NOMO-1 (cell line): Measurements from ENCODE around the gene EFTUD2.

ENCODE experiments used
- DNase-seq, 2 experiments: peaks; one replicate each; lab custom pipeline; 2025; ENCODE audit not compliant: unreplicated experiment in 2 of 2; lab: John Stamatoyannopoulos, UW

The EFTUD2 gene

DNA sequence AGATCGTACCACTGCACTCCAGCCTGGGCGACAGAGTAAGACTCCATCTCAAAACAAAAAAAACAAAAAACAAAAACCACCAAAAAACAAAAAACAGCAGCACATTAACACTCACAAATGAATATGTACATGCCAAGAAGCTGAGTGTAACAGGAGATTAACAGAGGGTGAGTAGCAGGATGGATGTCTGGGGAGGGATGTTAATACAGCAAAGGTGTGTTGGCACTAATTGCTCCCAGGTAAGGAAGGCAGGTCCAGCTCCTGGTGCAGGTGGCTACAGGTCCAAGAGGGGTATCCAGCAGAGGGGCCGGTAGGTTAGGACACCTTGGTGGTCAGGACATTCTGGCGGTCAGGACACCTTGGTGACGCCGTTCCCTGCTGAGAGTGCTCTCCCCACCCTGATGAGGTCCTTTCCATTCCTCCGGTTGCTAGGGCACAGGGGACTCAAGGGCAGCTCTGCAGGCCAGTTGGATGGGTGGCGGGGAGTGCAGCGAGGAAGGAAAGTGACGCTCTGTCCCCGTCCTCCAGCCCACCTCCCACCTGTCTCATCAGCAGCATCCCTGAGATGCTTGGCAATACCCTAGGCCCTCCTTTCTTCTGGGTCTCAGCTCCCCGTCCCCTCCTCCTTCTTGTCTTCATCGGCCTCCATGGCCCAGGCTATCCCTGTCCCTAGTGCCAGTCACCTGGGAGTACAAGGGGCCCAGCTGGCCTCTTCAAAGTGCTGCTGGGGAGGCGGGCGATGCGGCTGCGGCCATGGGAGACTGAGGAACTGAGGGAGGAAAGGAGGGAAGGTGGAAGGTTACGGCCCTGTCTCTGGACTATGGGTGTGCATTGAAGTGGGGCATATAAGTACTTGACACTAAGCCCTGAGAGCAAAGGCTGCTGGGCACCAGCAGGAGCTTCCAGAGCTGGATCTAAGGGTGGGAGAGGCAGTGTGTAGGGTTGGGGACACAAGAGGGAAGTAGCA lies 26.8 kb upstream of the EFTUD2 start:
- DNase-seq, result no peak

DNA sequence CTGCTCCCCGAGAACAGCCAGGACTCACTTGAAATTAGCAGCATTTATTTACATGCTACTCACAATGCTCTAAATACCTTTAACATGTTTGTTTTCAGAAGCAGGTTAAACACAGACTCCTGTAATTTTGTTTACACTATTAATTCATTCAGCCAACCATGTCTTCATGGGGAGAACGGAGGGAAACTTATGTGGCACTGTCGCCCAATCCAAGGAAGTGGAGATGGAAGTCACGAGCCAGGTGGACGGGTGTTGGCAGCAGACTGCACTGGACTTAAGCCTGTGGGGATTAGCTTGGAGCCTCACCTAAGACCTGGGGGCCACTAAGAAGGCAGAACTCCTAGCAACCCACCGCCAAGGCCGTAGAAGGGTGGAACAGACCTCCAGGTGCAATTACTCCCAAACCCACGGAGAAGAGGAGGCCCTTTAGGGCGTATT lies 24.9 kb upstream of the EFTUD2 start:
- no peak for DNase-seq

- DNase-seq, result no peak
These were observed 23.7 kb upstream of the EFTUD2 start for GRCh38 chr17:44922746-44923470.

DNA sequence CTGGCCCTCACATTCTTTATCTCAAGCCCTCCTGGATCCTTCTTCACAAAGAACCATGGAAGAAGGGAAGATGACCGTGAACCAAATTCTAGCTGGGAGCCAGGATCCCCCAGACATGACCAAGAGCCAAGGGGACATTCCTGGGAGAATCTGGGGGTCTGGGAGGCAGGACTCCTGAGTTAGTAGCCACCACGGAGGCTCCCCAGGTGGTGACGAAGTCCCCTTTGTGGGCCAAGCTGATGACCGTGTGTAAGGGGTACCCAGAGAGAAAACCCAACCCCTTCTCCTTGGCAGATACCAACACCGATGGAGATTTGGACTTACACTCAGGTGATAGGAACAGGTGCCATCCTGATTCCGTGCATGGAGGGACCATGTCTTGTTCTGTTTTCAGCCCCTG lies 22.9 kb upstream of the EFTUD2 start:
- no peak for DNase-seq

- no peak for DNase-seq
These were observed 22.1 kb upstream of the EFTUD2 start for GRCh38 chr17:44921122-44921882.

GRCh38 chr17:44920565-44920940 lies 21.3 kb upstream of the EFTUD2 start:
- DNase-seq, result no peak

- DNase-seq, result peak; percentile 43 to 68
These were observed 20.8 kb upstream of the EFTUD2 start for GRCh38 chr17:44919885-44920564.

- DNase-seq, result no peak
These were observed 20.2 kb upstream of the EFTUD2 start for GRCh38 chr17:44919411-44919810.

DNA sequence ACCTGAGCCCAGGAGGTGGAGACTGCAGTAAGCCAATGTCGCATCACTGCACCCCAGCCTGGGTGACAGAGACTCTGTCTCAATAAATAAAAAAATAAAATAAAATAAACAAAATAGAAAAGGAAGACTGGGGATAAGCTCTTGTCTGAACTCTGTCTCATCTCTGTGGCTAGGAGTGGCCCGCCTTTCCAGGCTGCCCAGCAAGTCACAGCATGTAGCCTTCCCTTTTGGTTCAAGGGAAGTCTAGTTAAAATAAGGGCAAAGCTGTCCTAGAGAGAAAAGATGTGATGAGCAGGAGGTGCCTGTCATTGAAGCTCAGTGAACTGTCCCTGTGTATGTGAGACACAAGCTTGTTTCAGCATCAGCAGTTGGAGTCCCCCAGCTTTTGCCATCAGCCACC lies 18.8 kb upstream of the EFTUD2 start:
- DNase-seq, result no peak

GRCh38 chr17:44917456-44917855 lies 18.2 kb upstream of the EFTUD2 start:
- DNase-seq, result no peak

GRCh38 chr17:44916781-44917241 lies 17.6 kb upstream of the EFTUD2 start:
- DNase-seq, result no peak

GRCh38 chr17:44915862-44916780 lies 16.9 kb upstream of the EFTUD2 start:
- peak in 1 of 2 experiments; percentile 12 for DNase-seq

DNA sequence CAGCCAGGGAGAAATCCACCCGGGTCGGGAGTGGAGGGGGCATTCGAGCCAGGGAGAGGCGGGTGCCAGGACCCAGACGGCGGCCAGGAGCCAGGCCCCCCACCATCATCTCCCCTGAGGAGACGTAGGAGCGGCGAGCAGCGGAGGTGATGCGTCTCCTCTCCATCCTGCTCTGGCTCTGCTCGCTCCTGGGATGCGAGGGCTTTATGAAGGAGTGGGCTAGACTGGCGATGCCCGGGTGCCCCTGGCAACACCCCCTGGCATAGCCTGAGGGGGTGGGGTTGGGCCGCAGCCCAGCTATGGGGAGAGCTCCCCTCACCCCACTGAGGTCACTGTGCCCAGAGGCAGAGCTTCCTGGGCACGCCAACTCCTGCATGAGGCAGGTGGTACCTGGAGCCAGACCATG lies 16.1 kb upstream of the EFTUD2 start, which contains the start of gene GFAP:
Gene GFAP, minus strand, starts transcription at position 180 of the 406 bp plus-strand sequence. Its CDS starts 14 bp downstream, at position 166.
- DNase-seq, result no peak

GRCh38 chr17:44914698-44915271 lies 15.5 kb upstream of the EFTUD2 start:
- DNase-seq, result no peak

DNA sequence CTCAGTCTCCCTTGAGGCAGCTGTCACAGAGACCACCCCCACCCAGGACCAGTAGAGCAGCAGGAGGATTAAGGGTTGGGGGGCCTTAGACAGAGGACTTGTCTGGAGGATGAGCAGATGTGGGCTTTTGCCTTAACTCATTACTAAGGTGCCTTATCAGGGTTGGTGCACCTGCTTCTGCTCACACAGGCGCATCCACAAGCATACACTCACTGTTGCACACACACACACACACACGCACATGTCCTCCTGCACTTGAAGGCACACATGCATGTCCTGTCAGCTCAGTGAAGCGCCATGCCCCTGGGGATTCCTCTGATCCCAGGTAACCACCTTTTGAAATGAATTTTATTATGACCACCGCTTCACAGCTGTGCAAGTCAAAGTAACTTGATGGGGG lies 14.9 kb upstream of the EFTUD2 start:
- DNase-seq, result no peak

DNA sequence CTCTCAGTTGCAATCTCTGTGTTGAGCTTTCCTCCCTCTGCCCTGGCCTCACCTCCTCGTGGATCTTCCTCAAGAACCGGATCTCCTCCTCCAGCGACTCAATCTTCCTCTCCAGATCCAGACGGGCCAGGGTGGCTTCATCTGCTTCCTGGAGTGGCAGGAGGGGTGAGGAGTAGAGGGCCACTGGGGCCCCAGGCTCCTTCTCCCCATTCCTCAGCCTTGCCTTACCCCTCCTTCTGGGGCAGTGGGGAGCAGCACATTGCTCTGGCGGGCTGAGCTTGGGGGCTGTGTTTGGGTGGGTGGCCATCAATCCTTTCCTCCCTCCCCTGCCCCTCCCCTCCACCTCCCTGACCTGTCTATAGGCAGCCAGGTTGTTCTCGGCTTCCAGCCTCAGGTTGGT lies 14.4 kb upstream of the EFTUD2 start:
- DNase-seq, result no peak

DNA sequence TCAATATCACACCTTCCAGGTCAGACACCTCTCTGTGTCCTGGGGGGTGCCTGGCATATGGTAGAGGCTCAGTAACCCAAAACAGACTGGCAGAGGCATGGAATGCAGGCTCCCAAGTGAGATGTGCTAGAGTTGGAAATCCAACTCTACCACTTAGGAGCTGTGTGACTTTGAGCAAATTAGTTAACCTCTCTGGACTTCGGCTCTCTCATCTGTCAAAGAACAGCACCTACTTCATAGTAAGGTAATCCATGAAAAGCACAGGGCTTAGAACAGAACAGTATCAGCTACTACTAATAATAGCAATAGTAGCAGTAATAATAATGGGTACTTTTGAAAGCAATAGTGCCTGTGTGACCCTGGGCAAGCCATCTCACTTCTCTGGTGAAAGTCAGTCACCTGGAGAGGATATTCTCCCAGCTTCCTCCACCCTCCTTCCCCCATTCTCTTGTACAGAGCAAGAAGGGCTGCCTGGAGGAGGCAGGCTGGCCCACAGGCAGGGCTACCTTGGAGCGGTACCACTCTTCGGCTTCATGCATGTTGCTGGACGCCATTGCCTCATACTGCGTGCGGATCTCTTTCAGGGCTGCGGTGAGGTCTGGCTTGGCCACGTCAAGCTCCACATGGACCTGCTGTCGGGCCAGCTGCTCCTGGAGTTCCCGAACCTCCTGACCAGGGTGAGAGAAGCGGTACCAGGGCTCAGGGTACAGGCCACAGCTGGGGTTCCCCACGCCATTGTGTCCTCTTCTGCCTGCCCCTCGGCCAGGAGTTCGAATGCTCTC lies 13.7 kb upstream of the EFTUD2 start:
- no peak for DNase-seq
